ENCODE results near the gene TXNRD2.
A peak's percentile ranks its signal among the peaks of the same experiment; 100 is the strongest.

Gene TXNRD2

GRCh38 chr22:19965771-19966709 lies 24.4 kb upstream of the TXNRD2 start:
- no peak for DNase-seq

GRCh38 chr22:19964701-19965386 lies 23.2 kb upstream of the TXNRD2 start:
- DNase-seq = no peak

GRCh38 chr22:19963863-19964642 lies 22.4 kb upstream of the TXNRD2 start:
- no peak for DNase-seq

- DNase-seq = peak; percentile 38
These were observed 21.5 kb upstream of the TXNRD2 start for GRCh38 chr22:19962909-19963806.

- DNase-seq = peak; percentile 81
These were observed 20.8 kb upstream of the TXNRD2 start for GRCh38 chr22:19962246-19962908.

- peak; percentile 19 for DNase-seq
These were observed 20.2 kb upstream of the TXNRD2 start for GRCh38 chr22:19961868-19962245.

GRCh38 chr22:19961201-19961580 lies 19.6 kb upstream of the TXNRD2 start:
- DNase-seq = peak; percentile 24

- peak; percentile 15 for DNase-seq
These were observed 19.0 kb upstream of the TXNRD2 start for GRCh38 chr22:19960491-19961200.

GRCh38 chr22:19959587-19960490 lies 18.2 kb upstream of the TXNRD2 start:
- DNase-seq = peak; percentile 26

- peak; percentile 89 for DNase-seq
These were observed 17.5 kb upstream of the TXNRD2 start for GRCh38 chr22:19959043-19959586.

GRCh38 chr22:19958083-19959042 lies 16.7 kb upstream of the TXNRD2 start:
- DNase-seq = peak; percentile 26

GRCh38 chr22:19957445-19957844 lies 15.8 kb upstream of the TXNRD2 start:
- peak; percentile 35 for DNase-seq

GRCh38 chr22:19955241-19956128 lies 13.9 kb upstream of the TXNRD2 start:
- DNase-seq = peak; percentile 28

GRCh38 chr22:19951346-19951745 lies 9.7 kb upstream of the TXNRD2 start:
- peak; percentile 6 for DNase-seq

GRCh38 chr22:19948057-19948760 lies 6.6 kb upstream of the TXNRD2 start:
- DNase-seq = no peak

Data from left hindlimb (tissue), 1 donor.